ENCODE results near the gene USH1G. TPM values are rescaled to one million over a fixed set of nuclear protein-coding genes. Genes with fewer than 3 reads are reported as not detected.
"Not testable (repeated sequence)": the region's sequence is repeated elsewhere in the genome, so short reads cannot be mapped to it uniquely, and the experiment has no call there.

The USH1G gene
- polyA plus RNA-seq (ENCODE audit: insufficient read length in 4 of 4): under 1 TPM; 0.48 to 0.82 (median 0.60) TPM

GRCh38 chr17:74922694-74923537 is at the start of gene USH1G:
Gene USH1G (minus strand): TSS chr17:74923255. CDS start chr17:74923073, 182 bp downstream.
- no peak for DNase-seq (ENCODE audit: low read depth in 4 of 4, low spot score in 3 of 4)

GRCh38 chr17:74972107-74972972 is 49.3 kb upstream of the USH1G start, which contains the start of gene HID1:
Gene HID1 (minus strand): TSS chr17:74972759. CDS start chr17:74972656, 103 bp downstream.
- DNase-seq (ENCODE audit: low read depth in 4 of 4, low spot score in 3 of 4): no peak

GRCh38 chr17:74971842-74972106 is 48.7 kb upstream of the USH1G start:
- no peak for DNase-seq (ENCODE audit: low read depth in 4 of 4, low spot score in 3 of 4)

GRCh38 chr17:74971069-74971841 is 48.2 kb upstream of the USH1G start:
- DNase-seq (ENCODE audit: low read depth in 4 of 4, low spot score in 3 of 4): no peak

GRCh38 chr17:74970395-74970794 is 47.3 kb upstream of the USH1G start:
- DNase-seq (ENCODE audit: low read depth in 4 of 4, low spot score in 3 of 4): no peak

GRCh38 chr17:74969501-74969900 is 46.4 kb upstream of the USH1G start:
- not testable (repeated sequence) for DNase-seq (ENCODE audit: low read depth in 4 of 4, low spot score in 3 of 4)

- DNase-seq (ENCODE audit: low read depth in 4 of 4, low spot score in 3 of 4): no peak
Measured at GRCh38 chr17:74968361-74968780, 45.3 kb upstream of the USH1G start.

GRCh38 chr17:74964988-74965622 is 42.0 kb upstream of the USH1G start:
- no peak for DNase-seq (ENCODE audit: low read depth in 4 of 4, low spot score in 3 of 4)

- DNase-seq (ENCODE audit: low read depth in 4 of 4, low spot score in 3 of 4): no peak
Measured at GRCh38 chr17:74964246-74964761, 41.2 kb upstream of the USH1G start.

- no peak for DNase-seq (ENCODE audit: low read depth in 4 of 4, low spot score in 3 of 4)
Measured at GRCh38 chr17:74963656-74964055, 40.6 kb upstream of the USH1G start.

GRCh38 chr17:74962622-74963394 is 39.8 kb upstream of the USH1G start:
- DNase-seq (ENCODE audit: low read depth in 4 of 4, low spot score in 3 of 4): no peak

- peak in 3 of 4 donors; percentile 70 to 77 (median 72) for DNase-seq (ENCODE audit: low read depth in 4 of 4, low spot score in 3 of 4)
Measured at GRCh38 chr17:74961657-74962350, 38.7 kb upstream of the USH1G start.

- no peak for DNase-seq (ENCODE audit: low read depth in 4 of 4, low spot score in 3 of 4)
Measured at GRCh38 chr17:74960570-74961342, 37.7 kb upstream of the USH1G start.

GRCh38 chr17:74959826-74960515 is 36.9 kb upstream of the USH1G start:
- no peak for DNase-seq (ENCODE audit: low read depth in 4 of 4, low spot score in 3 of 4)

- no peak for DNase-seq (ENCODE audit: low read depth in 4 of 4, low spot score in 3 of 4)
Measured at GRCh38 chr17:74957935-74958740, 35.1 kb upstream of the USH1G start.

- DNase-seq (ENCODE audit: low read depth in 4 of 4, low spot score in 3 of 4): no peak
Measured at GRCh38 chr17:74956093-74956492, 33.0 kb upstream of the USH1G start.
